DND-41 (cell line): ENCODE measurements around the gene SPTBN5.
A peak's percentile ranks its signal among the peaks of the same experiment; 100 is the strongest.

ENCODE experiments used
- ATAC-seq: fragments of 200-7000 bp; cut with Tn5 transposase; 3 replicates; pipeline ENCODE4 v1.9.1; 2021; ENCODE audit warnings: low read depth; ENCODE audit not compliant: insufficient read depth
- DNase-seq: peaks from one replicate; pipeline ENCODE4 v3.0.0-alpha.2; 2020
- H2AFZ ChIP-seq: 2 replicates; pipeline ENCODE4 v1.6.0; 2012; ENCODE audit warnings: low read depth, low read length
- H3K27ac ChIP-seq: 2 replicates; pipeline ENCODE4 v1.5.1; 2012; ENCODE audit warnings: low read length, inconsistent platforms
- H3K27me3 ChIP-seq: fragments of 200-600 bp; sonication (generic); 2 replicates; pipeline ENCODE4 v1.6.0; 2012; ENCODE audit warnings: low read length, mild to moderate bottlenecking, inconsistent platforms; ENCODE audit not compliant: insufficient read depth, poor library complexity
- H3K36me3 ChIP-seq: 2 replicates; pipeline ENCODE4 v1.5.1; 2012; ENCODE audit warnings: low read length, inconsistent platforms; ENCODE audit not compliant: insufficient read depth
- H3K4me1 ChIP-seq: 2 replicates; pipeline ENCODE4 v1.5.1; 2012; ENCODE audit warnings: mild to moderate bottlenecking, low read length; ENCODE audit not compliant: insufficient read depth
- H3K4me2 ChIP-seq: 2 replicates; pipeline ENCODE4 v1.6.0; 2012; ENCODE audit warnings: mild to moderate bottlenecking, moderate library complexity, low read length, inconsistent platforms; ENCODE audit not compliant: insufficient read depth
- H3K4me3 ChIP-seq, 2 experiments: fragments of 200-600 bp in 1 of 2; shearing (Covaris generic) in 1 of 2; 2 replicates each; pipeline ENCODE4 v1.5.1; 2012 to 2016; ENCODE audit warnings: inconsistent platforms in 2 of 2, low read length in 2 of 2, mild to moderate bottlenecking in 2 of 2, low read depth in 1 of 2, moderate library complexity in 1 of 2
- H3K79me2 ChIP-seq: 2 replicates; pipeline ENCODE4 v1.6.0; 2012; ENCODE audit warnings: low read length, inconsistent platforms; ENCODE audit not compliant: insufficient read depth
- H3K9ac ChIP-seq: 2 replicates; pipeline ENCODE4 v1.6.0; 2012; ENCODE audit warnings: low read depth, mild to moderate bottlenecking, inconsistent platforms, low read length, moderate library complexity
- H3K9me3 ChIP-seq: 2 replicates; pipeline ENCODE4 v1.5.1; 2012; ENCODE audit warnings: low read length, moderate library complexity, mild to moderate bottlenecking, inconsistent platforms; ENCODE audit not compliant: insufficient read depth, severe bottlenecking
- H4K20me1 ChIP-seq: 2 replicates; pipeline ENCODE4 v1.6.0; 2012; ENCODE audit warnings: low read length; ENCODE audit not compliant: insufficient read depth
- CTCF ChIP-seq: IDR thresholded peaks from 2 replicates; pipeline ENCODE4 v1.5.1; 2012; ENCODE audit warnings: borderline replicate concordance, low read length, moderate library complexity, mild to moderate bottlenecking; ENCODE audit not compliant: poor library complexity, severe bottlenecking; ENCODE audit errors: extremely low read depth
- EZH2 ChIP-seq: IDR thresholded peaks from 3 replicates; pipeline ENCODE4 v1.6.1; 2012; ENCODE audit warnings: borderline replicate concordance, low read depth, mild to moderate bottlenecking, moderate library complexity, low read length, inconsistent platforms; ENCODE audit not compliant: severe bottlenecking

SPTBN5 gene

GRCh38 chr15:41872166-41872747, 21.6 kb downstream of the SPTBN5 start:
- Histone ChIP-seq H2AFZ (no peak overlapping the region), H3K9ac (no peak overlapping the region), H3K36me3 (no peaks in the 10 kb centered on the region), H3K27ac (no peak overlapping the region), H3K79me2 (no peaks in the 10 kb centered on the region), H3K4me3 (no peak overlapping the region), H4K20me1 (no peaks in the 10 kb centered on the region; the same call in 1 of the 2 replicates), H3K27me3 (no peaks in the 10 kb centered on the region), H3K4me1 (no peaks in the 10 kb centered on the region), H3K9me3 (no peaks in the 10 kb centered on the region), H3K4me2 (no peak overlapping the region)
- TF ChIP-seq CTCF (no peak), EZH2 (no peak)
- DNase-seq (no peak), ATAC-seq (no peak)

GRCh38 chr15:41871175-41871905, 22.5 kb downstream of the SPTBN5 start:
- Histone ChIP-seq H3K27ac (no peak overlapping the region), H3K9me3 (no peaks in the 10 kb centered on the region), H3K36me3 (no peaks in the 10 kb centered on the region), H4K20me1 (no peaks in the 10 kb centered on the region; the same call in 1 of the 2 replicates), H3K9ac (no peak overlapping the region), H3K4me2 (no peak overlapping the region), H3K4me3 (no peak overlapping the region), H3K27me3 (no peaks in the 10 kb centered on the region), H3K4me1 (no peaks in the 10 kb centered on the region), H2AFZ (no peak overlapping the region), H3K79me2 (no peaks in the 10 kb centered on the region)
- no peak for DNase-seq
- TF ChIP-seq CTCF (no peak), EZH2 (no peak)
- ATAC-seq: no peak

DNA sequence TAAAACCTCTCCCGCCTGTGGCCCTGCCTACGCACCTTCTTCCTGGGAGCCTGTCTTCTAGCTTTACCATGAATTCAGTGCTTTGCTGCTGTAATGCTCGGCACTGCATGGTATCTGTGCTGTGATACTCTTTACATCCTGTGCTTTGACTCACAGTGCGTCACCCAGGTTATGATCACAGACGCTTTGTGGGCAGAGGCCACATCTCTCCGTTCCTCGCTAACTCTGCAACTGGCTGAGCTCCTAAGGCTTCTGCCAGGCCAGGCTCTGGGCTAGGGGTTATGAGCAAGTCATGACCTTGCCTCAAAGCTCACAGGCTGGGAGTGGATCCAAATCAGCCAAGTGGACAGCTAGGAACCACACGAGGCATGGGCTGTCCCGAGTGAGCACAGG, 23.2 kb downstream of the SPTBN5 start:
- Histone ChIP-seq H3K27ac (no peak overlapping the region), H2AFZ (no peak overlapping the region), H3K4me2 (no peak overlapping the region), H4K20me1 (no peaks in the 10 kb centered on the region), H3K79me2 (no peaks in the 10 kb centered on the region), H3K4me3 (no peak overlapping the region), H3K4me1 (no peaks in the 10 kb centered on the region), H3K9me3 (no peaks in the 10 kb centered on the region), H3K36me3 (no peaks in the 10 kb centered on the region), H3K27me3 (no peaks in the 10 kb centered on the region), H3K9ac (no peak overlapping the region)
- DNase-seq: no peak
- TF ChIP-seq EZH2 (no peak), CTCF (no peak)
- ATAC-seq: 0 out of 3 replicates have a peak, but pooled peaks have one; percentile 35
